T-helper 1 cell treated with Interleukin-12 subunit alpha and Interleukin-12 subunit beta and Interleukin-4 antibody, amounts not matched to agents 30 ng/mL and 1 ng/mL, for 36 hours (primary cell): ENCODE measurements around the gene SETD3. TPM values are rescaled to one million over a fixed set of nuclear protein-coding genes. Genes with fewer than 3 reads are reported as not detected.
"Not testable (repeated sequence)": the region's sequence is repeated elsewhere in the genome, so short reads cannot be mapped to it uniquely, and the experiment has no call there.

ENCODE experiments used
- intact Hi-C: fragments of 100-400 bp; cut with micrococcal nuclease; formaldehyde crosslinking; loops from one replicate; pipeline ENCODE4 v1.15.1; 2024
- total RNA-seq: library from RNA; stranded (reverse); gene quantifications from 2 replicates; pipeline ENCODE4 v1.2.3, GENCODE V29; 2022

SETD3 gene
- total RNA-seq, 1 donor from 2014 or later: 59.5 TPM

GRCh38 chr14:99363616-99364290, 116.9 kb downstream of the SETD3 start:
- intact Hi-C loops: no loop called here

GRCh38 chr14:99363051-99363450, 117.6 kb downstream of the SETD3 start:
- intact Hi-C loops: no loop called here

DNA sequence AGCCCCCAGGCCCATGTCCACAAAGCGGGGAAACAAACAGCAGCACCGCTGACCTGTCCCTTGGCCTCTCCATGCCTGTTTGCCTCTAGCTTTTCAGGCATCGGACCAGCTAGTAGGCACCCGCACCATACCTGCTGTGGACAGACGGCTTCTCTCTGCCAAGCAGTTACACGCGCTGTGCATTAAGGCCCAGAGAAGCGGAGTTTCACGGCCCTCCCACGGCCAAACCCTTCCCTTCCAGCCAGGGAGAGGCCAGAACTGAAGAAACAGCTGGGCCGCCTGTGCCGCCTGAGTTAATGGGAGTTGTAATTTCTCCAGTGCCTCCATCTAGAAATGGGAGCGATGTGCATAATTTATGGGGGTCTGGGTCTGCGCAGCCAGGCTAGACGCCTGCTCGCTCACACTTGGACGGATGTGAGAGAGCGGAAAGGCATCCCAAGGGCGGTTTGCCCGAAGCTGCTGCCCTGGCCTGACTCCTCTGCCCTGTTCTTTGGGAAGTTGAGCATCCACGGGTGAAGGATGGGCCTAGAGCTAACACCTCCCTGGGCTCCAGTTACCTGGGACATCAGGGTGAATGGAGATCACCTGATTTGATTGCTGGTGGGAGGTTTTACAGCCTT, 119.0 kb downstream of the SETD3 start:
- intact Hi-C loops: no loop called here

DNA sequence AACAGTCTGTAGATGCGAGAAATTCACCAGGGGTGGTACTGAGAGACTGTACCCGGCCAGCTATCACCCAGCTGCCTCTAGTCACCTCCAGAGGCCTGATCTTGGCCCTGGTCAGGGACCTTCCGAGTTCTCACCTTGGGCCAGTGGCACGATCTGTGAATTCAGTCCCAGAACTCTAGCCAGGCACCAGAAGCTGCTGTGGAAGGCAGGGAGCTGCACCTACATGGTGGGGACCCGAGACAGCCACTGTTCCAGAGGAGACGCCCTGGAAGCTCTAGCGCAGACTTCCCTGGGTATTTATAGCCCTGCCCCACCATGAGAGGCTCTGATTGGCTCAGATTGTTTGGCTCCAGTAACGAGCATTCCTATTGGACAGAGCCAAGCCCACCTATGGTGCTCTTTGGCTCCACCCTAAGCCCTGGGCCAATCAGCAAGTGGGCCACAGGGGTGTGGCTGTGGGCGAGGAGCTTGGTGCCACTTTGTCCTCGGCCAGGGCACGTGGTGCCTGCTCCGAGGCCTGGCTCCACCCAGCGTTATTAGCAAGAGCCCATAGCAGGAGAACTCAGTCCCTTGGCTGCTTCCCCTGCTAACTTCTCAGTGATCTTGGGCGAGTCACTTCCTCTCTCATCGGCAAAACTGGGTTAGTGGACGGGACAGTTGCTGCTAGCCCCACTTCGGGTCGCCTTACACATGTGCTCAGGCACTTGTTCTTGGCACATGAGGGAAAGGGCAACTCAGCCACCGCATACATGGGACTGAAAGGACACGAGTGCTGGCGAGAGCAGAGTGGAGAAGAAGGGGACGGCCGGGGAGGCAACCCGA, 119.7 kb downstream of the SETD3 start:
- intact Hi-C loops: no loop called here

DNA sequence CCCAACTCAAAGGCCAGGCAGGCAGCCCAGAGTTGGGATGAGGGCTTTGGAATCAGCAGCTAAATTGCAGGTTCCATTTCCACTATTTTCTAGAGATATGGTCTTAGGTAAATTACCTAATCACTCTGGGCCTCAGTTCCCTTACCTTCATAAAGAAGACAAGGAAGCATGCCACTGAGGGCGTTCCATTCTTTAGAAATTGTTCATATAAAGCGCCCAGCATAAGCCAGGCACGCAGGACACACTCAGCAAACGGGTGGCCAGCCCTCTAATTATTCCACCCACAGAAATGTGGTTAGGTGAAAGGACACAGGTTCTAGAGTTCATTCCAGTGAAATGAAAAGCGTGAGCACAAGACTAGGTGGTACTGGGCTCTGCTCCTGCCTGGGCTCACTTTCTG, 120.8 kb downstream of the SETD3 start:
- intact Hi-C loops: no loop called here

DNA sequence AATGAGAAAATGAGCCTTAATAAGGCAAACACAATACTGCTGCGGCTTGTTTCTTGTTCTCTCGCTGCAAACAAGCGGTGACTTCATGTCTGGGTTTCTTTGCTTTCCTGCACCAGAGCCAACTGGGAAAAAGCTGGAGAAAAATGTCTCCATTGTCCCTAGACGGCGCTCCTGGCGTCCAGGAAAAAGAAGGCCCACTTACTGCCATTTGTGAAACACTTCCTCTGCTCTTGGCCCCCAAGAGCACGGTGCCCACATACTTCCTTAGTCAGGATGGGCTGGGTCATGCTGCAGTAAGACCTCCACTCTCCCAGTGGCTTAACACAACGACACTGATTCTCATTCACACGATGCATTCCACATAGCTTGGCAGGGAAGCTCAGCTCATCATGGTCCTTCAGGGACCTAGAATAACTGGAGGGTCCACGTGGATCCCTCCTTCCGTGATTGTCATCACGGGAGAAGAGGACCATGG, 122.7 kb downstream of the SETD3 start:
- intact Hi-C loops: no loop called here

GRCh38 chr14:99357151-99357915, 123.3 kb downstream of the SETD3 start:
- intact Hi-C loops: no loop called here

DNA sequence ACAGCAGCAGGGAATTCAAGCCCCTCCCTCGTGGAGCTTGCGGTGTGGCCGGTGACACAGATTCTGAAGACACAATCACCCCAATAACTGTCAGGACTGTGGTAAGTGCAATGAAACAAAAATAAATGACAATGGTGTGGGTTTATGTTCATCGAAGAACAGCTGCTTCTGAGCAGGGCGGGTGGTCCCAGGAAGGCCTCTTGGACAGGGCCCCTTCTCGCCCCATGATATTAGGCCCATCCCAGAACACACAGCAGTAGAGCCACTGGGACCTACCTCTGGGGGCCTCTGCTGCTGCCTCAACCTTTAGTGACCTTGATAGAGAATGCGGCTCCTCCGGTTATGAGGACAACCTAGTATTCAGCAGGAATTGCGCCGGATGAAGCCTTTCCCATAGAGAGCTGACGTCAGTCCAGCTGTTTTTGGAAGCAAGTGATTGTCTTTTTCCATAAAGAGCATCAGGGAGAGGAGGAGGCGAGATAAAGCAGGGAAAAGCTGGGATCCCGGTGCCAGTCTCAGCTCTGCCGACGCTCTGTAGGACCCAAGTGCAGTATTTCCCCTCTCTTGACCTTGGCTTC, 124.5 kb downstream of the SETD3 start:
- intact Hi-C loops: no loop called here

- intact Hi-C loops: no loop called here
Measured at GRCh38 chr14:99354166-99354875, 126.3 kb downstream of the SETD3 start.

DNA sequence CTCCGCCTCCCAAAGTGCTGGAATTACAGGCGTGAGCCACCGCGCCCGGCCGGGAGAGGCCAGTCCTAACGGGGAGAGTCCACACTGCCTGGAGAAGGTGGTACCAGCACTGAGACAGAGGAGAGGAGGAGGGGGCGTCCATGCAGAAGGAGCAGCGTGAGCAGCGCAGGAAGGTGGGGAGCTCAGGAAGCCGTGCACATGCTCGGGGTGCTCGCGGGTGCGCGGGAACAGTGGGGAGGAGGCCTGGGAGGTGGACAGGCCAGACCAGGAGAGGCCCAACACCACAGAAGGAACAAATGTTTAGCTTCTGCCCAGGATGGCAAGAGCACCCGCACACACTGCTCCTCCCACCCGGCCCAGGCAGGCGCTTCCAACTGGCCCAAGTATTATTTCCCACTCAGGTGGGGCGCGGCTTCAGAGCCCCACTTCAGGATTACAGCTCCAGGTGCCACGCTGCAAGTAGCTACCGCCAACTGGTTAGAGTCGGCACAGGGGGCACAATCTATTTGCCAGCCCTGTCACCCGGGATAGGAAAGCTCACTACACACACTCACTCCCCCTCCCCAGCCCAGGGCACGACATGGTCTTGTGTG, 127.9 kb downstream of the SETD3 start:
- intact Hi-C loops: no loop called here

- intact Hi-C loops: no loop called here
Measured at GRCh38 chr14:99351166-99352007, 129.3 kb downstream of the SETD3 start.

DNA sequence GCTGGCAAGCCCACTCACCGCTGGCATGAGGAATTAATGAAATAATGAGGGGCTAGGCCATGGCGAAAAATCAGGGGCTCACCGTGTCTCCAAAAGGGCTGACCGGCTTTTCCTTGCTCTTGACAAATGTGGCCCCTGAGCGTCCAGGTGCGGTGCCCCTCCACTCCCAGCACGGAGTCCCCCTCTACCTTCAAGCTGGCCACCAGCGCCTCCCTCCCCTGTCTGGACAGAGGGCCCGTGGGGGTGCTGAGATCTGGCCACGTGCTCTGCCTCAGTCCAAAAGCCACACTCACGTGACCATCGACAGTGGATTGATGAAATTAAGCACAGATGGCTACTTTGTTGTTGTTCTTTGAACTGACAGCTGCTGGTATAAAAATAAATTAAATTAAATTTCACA, 129.9 kb downstream of the SETD3 start:
- intact Hi-C loops: no loop called here

DNA sequence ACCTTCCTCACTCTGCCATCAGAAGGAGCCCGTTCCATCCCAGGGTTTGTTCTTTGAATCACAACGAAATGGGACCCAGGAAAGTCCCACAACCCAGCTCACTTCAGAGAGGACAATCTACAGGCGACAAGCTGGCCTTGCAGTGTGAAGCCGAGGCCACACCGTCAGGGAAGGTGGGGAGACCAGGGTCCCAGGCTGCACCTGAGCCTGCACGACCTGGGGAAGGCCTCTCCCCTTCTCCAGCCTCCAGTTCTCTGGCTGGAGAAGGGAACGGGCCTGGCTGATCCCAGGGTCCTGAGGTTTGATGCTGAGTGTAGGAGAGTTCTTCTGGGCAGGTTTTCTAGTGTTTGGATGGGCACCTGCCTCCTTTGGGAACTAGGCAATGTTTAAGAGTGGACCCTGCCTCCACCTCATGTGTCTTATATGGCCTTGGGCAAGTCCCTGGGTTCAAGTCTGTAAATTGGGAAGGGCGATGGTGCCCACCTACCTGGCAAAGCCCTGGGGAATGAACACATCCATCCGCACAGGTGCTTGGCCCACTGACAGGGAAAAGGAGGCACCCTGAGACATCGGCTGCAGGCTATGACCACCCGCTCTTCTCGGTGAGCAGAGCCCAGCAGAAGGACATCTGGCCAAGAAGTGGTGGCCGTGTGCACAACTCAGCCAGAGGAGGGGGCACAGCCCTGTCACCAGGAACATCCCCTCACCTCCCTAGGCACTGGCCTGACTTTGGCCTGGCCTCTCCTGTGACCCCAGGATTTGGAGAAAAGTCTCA, 130.8 kb downstream of the SETD3 start:
- intact Hi-C loops: no loop called here

GRCh38 chr14:99348816-99349614, 131.6 kb downstream of the SETD3 start:
- intact Hi-C loops: no loop called here

GRCh38 chr14:99348231-99348630, 132.4 kb downstream of the SETD3 start:
- intact Hi-C loops: not testable (repeated sequence)
